GM12874 (cell line): ENCODE results near the gene UCN.

Experiments
- TF ChIP-seq, protein P1 (sequence below): IDR thresholded peaks from 2 replicates; pipeline ENCODE4 v1.5.1; 2011; ENCODE audit warnings: low read depth, mild to moderate bottlenecking, control low read depth, low read length, moderate library complexity; ENCODE audit not compliant: insufficient read depth

UCN gene

DNA sequence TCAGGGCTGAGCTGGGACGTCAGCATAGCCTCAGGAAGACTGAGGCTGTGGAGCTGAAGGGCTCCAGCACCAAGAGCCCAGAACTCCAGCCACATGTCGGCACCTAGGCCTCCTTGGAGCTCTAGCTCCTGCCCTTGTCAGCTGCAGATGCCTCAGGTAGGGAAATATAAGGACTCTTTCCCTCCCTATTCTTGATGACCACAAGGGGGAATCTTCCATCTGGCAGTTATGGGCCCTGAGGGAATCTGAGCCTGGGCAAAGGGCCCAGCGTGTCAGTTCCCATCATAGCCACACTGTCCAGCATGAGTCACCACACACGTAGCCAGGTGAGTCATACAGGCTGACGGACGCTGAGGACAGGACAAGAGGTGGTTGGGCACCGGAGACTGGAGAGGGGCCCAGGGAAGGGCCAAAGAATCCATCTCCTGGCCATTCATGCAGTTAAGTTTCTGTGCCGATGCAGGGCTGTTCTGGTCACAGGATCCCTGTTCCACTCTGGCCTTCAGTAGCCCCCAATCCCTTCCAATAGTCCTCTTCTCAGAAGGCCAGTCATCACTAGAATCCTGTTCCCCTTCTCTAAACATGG, 12.8 kb upstream of the UCN start:
- TF ChIP-seq, protein P1, sequence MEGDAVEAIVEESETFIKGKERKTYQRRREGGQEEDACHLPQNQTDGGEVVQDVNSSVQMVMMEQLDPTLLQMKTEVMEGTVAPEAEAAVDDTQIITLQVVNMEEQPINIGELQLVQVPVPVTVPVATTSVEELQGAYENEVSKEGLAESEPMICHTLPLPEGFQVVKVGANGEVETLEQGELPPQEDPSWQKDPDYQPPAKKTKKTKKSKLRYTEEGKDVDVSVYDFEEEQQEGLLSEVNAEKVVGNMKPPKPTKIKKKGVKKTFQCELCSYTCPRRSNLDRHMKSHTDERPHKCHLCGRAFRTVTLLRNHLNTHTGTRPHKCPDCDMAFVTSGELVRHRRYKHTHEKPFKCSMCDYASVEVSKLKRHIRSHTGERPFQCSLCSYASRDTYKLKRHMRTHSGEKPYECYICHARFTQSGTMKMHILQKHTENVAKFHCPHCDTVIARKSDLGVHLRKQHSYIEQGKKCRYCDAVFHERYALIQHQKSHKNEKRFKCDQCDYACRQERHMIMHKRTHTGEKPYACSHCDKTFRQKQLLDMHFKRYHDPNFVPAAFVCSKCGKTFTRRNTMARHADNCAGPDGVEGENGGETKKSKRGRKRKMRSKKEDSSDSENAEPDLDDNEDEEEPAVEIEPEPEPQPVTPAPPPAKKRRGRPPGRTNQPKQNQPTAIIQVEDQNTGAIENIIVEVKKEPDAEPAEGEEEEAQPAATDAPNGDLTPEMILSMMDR = no peak

DNA sequence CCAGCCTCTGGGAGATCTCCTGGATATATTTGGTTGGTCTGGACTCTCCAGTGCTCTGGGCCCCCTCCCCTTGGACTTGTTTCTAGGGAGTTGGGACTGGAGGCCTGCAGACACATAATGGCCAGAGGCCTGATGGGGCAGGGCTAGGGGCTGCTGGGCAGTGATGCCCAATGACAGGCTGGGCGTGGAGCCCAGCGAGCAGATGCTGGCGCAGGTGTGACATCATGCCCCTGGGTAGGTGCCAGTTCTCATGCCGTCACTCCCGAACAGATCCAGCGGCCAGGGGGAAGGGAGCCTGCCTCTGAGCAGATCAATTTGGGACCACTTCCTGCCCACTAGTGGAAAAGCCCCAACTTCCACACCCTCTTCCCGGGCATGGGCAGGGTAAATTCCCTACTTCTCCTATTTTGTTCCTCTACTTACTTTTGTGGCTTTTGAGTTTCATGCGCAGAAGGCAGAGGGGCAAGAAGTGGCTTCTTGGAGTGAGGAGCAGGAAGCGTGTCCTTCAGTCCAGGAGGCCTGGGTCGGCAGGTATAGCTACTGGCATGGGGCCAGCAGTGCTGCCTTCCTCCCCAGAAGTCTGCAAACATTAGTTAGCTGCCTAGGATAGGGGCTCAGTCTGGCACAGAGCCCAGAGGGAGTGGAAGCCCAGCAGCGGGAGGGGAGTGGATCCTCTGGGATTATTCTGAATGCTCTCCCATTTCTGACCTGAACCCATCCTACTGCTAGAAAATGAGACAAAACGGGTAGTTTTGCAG, 8.6 kb upstream of the UCN start:
- TF ChIP-seq, protein P1 = no peak

DNA sequence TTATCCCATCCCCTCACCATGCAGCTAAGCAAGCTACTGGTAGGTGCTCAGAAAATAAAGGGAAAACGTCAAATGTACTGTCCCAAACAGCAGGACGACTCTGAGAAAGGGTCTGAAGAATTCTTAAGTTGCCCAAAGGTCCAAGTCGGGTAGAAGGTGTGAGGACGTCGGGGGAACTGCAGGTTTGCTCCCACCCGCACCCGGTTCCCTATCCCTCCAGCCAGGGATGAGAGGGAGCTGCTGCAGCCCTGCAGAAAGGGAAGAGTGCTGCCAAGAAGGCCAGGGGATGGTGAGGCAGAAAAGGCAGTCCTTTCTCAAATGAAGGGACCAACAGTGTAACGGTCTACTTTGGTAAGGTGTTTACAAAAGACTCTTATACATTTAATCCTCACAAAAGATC, 6.9 kb upstream of the UCN start:
- TF ChIP-seq, protein P1 = no peak

DNA sequence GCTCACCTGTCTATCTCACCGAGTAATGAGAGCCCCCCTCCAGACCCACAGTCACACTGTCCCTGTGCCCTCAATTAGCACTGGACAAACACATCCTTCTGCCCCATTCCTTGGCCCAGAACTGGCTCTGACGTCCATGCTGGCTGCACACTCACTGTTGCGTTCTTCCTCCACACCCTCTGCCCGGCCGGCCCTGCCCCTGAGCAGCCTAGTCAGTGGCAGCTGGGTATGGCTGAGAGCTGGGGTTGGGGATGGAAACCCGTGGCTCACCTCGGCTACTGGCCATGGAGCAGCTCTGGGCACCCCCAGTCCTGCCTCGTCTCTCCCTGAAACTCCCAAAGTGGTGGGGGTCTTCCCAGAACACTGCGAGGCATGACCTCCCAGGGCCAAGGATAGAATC, 6.5 kb upstream of the UCN start:
- TF ChIP-seq, protein P1 = no peak

DNA sequence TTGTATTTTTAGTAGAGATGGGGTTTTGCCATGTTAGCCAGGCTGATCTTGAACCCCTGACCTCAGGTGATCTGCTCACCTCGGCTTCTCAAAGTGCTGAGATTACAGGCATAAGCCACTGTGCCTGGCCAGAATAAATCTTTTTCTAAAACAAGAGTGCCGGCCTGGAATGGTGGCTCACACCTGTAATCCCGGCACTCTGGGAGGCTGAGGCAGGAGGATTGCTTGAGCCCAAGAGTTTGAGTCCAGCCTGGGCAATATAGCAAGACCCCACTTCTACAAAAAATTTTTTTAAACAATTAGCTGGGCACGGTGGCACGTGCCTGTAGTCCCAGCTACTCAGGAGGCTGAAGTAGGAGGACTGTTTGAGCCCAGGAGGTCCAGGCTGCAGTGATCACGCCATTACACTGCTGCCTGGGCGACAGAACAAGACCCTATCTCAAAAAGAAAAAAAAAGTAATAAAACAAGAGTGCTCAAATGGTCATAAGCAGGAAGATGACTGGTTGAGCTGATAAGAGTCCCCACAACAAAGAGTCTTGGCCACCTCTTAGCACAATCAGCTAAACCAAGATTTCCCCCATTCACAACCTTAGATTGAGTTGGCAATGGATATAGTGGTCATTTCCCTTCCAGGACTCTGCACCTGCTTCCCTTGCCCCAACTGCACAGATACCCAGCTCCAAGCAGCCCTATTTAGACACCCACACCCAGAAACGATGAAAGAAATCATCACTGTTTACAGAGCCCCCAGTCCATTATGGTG, 5.8 kb upstream of the UCN start:
- TF ChIP-seq, protein P1 = no peak

DNA sequence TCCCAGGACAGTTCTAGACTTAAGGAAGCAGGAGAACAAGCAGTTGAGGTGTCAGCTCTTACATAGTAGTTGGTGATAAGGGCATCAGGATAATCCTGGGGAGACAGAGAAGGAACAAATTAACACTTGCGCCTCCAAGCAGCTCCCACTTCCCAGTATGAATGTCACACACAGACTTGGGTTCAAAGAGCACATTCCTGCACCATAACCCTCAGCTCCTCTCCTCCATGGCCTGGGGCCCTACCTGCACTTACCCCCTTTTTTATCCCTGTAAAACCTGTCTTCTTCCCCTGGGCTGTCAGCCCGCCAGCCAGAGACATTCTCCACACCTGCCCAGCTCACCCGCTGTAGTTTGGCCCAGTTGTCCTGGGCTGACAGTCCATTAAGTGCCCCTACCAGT, 3.9 kb upstream of the UCN start:
- TF ChIP-seq, protein P1 = no peak

DNA sequence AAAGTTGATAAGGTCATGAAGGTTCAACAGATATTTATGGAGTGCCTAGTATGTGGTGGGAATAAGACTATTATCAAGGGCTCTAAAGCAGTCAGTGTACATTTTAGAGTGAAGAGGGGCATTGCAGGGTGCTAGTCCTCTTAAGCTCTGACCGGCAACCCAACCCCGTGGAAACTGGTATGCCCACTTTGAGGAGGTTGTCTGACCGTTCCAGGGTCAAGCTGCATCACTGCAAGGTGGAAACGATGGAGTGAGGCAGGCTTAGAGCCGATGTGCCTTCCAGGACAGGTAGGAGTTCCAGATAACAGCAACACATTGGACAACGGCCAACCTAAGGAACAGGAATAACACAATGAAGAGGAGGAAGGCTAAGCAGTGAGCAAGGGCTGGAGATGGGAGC, 1.4 kb upstream of the UCN start:
- TF ChIP-seq, protein P1 = no peak
